ENCODE results near the gene VAMP2.

DNA sequence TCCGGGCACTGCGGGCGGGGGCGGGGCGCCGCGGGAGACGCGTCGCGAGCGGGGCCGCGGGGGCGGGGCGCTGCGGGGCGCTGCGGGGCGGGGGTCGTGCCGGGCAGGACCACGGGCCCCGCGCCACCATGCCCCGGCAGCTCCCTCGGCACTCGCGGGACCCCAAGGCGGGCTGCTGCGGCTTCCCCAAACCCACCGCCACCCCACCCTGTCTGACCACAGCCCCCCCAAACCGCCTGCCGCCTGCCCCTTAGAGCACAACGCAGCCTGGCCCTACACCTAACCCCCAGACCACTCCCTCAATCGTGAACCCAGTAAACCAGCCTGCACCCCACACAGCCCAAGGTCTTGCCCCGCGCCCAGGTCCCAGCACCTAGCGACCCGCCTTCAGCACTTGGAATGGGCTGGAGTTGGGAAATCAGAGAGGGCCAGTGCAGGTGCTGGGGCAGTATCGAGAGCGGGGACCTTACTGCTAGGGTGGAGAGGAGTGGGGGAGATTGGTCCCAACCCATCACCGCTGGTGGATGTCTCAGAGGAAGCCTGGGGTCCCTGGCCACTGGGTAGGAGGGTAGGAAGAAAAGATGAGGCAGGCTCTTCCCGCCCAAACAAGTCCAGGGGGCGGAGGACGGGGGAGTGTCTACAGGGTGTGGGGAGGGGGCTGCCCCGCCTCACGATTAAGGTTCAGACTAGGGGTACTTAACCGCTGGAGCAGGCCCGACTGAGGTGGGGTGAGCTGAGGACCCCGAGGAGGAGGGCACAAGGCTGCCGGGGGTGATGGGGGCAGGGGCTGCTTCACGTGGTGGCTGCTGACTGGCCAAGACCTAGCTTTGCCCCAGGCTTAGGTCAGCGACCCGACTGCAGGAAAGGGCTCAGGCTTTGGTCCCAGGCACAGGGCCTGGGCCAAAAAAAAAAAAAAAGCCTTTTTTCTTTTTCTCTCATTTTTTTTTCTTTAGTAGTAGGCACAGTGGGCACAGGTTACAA lies 539 bp upstream of the VAMP2 start:
- TF ChIP-seq TEAD4 (IDR thresholded peaks at IDR 0.05) (no peak), TAF1 (IDR thresholded peaks at IDR 0.05; ENCODE audit: low read depth) (no peak), REST (IDR thresholded peaks at IDR 0.05; ENCODE audit: low read depth) (no peak)
